Measurements from ENCODE around the gene CD276.
"Not testable (repeated sequence)": the region's sequence is repeated elsewhere in the genome, so short reads cannot be mapped to it uniquely, and the experiment has no call there.

The CD276 gene

GRCh38 chr15:73685981-73686380 lies 1.8 kb downstream of the CD276 start:
- DNase-seq, result no peak

GRCh38 chr15:73686781-73687256 lies 2.6 kb downstream of the CD276 start:
- no peak for DNase-seq

- DNase-seq, result no peak
These were observed 3.2 kb downstream of the CD276 start for GRCh38 chr15:73687351-73687750.

- DNase-seq, result no peak
These were observed 4.3 kb downstream of the CD276 start for GRCh38 chr15:73688455-73688854.

GRCh38 chr15:73691396-73691795 lies 7.2 kb downstream of the CD276 start:
- no peak for DNase-seq

GRCh38 chr15:73694419-73694818 lies 10.2 kb downstream of the CD276 start:
- DNase-seq, result no peak

GRCh38 chr15:73695773-73696640 lies 11.8 kb downstream of the CD276 start:
- no peak for DNase-seq

- no peak for DNase-seq
These were observed 12.4 kb downstream of the CD276 start for GRCh38 chr15:73696641-73697001.

GRCh38 chr15:73697033-73697467 lies 12.9 kb downstream of the CD276 start:
- DNase-seq, result peak; percentile 83

- DNase-seq, result no peak
These were observed 15.3 kb downstream of the CD276 start for GRCh38 chr15:73699249-73700040.

- peak; percentile 24 for DNase-seq
These were observed 16.1 kb downstream of the CD276 start for GRCh38 chr15:73700041-73700842.

GRCh38 chr15:73702311-73703239 lies 18.4 kb downstream of the CD276 start:
- not testable (repeated sequence) for DNase-seq

GRCh38 chr15:73703601-73704000 lies 19.4 kb downstream of the CD276 start:
- DNase-seq, result not testable (repeated sequence)

GRCh38 chr15:73704142-73704868 lies 20.1 kb downstream of the CD276 start:
- DNase-seq, result not testable (repeated sequence)

- no peak for DNase-seq
These were observed 20.9 kb downstream of the CD276 start for GRCh38 chr15:73704869-73705645.

GRCh38 chr15:73708691-73709090 lies 24.5 kb downstream of the CD276 start:
- DNase-seq, result no peak

GRCh38 chr15:73709241-73709640 lies 25.1 kb downstream of the CD276 start:
- DNase-seq, result no peak

- no peak for DNase-seq
These were observed 25.5 kb downstream of the CD276 start for GRCh38 chr15:73709686-73710085.

GRCh38 chr15:73710321-73710720 lies 26.1 kb downstream of the CD276 start:
- DNase-seq, result no peak

- DNase-seq, result no peak
These were observed 27.3 kb downstream of the CD276 start for GRCh38 chr15:73711526-73711925.
